GM11168 (cell line): ENCODE data around the gene SYNPO2L.
"Not testable (repeated sequence)": the region's sequence is repeated elsewhere in the genome, so short reads cannot be mapped to it uniquely, and the experiment has no call there.

ENCODE experiments used
- in situ Hi-C: fragments of 300-500 bp; cut with MboI; formaldehyde crosslinking; loops from one replicate; pipeline ENCODE4 v1.12.0; 2022; ENCODE audit warnings: low sequenced_read_pairs; ENCODE audit not compliant: unreplicated experiment

SYNPO2L gene

DNA sequence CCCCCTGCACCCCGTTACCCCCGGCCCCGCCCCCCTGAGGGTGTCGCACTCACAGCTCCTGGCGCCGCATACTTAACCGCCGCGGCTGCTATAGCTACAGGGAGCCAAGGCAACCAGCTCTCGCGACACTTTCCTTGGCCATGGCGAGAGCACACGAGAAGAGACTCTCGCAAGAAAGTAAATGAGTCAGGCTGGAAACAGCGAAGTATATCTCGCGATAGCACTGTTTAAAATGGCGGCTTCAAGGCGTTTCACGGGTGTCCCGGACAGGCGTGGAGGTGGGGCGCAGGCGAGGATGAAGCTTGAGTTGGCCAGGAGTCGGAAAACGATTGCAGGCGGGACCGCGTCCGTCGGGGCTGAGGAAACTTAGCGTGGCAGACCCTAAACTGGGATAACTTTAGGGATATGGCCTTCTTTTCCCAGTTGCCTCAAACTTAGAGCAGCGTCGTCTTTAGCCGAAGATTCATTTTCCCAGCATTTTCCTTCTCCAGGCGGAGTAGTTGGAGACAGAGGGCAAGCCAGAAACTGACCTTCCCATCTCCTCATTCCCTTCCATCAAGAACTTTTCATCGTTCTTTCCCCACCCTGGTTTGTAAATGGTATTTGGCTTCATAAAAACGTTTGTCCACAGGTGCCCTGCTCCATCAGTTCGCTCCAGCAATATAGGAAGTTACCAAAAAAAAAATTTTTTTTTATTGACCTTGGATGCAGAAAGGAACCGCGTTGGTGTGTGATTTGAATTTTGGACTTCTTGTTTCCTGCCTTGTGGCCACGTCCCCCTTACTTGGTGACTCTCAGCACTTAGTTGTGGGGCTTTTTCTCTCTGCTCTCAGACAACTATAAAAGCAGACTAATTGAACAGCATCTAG is 29.7 kb downstream of the SYNPO2L start:
- in situ Hi-C loops, result loop anchor here (25.0 kb wide), 1 partner anchor 364 kb away; the partner anchor contains the start of gene MRPS16

DNA sequence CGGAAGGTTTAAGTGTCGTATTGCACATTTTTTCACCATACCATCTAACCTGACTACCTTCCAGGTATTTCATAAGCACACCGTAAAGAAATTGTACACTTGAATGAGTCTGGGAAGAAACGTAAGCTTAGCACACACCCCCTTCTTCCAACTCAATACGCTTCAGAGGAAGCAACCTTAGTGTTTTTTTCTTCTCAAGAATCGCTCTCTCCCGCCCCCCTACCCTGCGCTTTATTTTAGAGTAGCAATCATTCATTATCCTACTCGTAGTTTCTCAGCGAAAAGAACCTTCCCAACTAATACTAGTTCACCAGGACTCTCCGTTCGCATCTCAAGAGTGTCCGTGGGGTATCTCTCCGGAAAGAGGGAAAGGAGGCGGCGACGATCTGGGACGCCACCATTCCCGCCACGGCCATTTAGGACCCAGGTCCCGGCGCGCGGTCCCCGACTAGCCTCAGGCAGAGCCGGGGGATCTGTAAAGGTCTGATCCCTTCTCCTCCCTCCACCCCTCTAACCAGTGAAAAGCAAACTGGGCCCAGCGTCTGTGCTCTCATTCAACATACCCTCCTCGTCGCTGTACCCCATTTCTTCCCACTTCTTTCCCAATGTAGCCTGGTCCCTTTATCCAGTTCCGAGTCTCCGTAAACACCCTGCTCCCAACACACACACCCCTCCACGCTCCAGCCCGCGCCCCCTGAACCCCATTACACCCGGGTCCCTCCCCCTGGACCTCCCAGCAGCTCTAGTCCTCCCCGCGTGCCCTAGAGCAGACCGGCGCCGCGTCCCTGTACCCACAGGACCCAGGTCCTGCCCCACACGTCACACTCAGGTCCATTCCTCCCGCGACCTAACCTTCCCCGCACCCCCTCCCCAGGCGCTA is 30.6 kb downstream of the SYNPO2L start:
- in situ Hi-C loops, result loop anchor here (25.0 kb wide), 1 partner anchor 363 kb away; the partner anchor contains the start of gene MRPS16

DNA sequence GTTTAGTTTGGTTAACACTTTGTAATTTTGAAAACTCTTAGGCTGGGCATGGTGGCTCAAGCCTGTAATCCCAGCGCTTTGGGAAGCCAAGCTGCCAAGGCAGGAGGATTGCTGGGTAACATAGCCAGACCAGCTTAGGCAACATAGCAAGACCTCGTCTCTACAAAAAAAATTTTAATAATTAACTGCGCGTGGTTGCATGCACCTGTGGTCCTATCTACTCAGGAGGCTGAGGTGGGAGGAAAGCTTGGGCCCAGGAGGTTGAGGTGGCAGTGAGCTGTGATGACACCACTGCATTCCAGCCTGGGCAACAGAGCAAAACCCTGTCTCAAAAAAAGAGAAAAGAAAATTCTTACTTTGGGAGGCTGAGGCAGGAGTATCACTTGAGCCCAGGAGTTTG is 32.8 kb downstream of the SYNPO2L start:
- in situ Hi-C loops, result no loop called here

DNA sequence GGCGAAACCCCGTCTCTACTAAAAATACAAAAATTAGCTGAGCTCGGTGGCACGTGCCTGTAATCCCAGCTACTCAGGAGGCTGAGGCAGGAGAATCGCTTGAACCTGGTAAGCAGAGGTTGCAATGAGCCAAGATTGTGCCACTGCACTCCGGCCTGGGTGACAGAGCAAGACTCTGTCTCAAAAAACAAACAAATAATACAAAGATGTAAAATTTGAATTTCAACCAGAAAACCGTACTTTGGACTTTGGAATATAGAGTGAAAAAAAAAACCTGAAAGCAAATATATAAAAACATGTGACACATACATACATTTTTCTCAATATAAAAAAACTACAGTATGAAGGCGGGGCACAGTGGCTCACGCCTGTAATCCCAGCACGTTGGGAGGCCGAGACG is 34.9 kb downstream of the SYNPO2L start:
- in situ Hi-C loops, result not testable (repeated sequence)

DNA sequence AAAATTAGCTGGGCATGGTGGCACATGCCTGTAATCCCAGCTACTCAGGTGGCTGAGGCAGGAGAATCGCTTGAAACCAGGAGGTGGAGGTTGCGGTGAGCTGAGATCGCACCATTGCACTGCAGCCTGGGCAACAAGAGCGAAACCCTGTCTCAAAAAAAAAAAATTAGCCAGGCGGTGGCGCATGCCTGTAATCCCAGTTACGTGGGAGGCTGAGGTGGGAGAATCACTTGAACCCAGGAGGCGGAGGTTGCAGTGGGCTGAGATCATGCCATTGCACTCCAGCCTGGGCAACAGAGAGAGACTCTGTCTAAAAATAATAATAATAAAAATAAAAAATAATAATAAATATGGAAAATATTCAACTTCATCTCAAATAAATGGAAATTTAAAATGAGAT is 38.7 kb downstream of the SYNPO2L start:
- in situ Hi-C loops, result not testable (repeated sequence)

DNA sequence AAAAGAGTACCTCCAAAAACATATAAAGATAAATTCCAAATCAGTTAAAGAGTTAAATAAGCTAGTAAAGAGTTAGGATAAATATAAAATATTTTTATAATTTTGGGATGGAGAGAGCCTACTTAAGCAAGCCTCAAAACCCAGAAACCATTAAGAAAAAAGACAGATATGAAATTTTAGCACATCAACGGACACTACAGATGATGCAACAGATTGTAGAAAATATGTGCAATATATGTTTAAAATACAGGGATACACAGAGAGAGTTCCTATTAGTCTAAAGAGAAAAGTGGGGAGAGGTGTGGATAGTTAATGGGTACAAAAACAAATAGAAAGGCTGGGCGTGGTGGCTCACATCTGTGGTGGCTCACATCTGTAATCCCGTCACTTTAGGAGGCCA is 41.1 kb downstream of the SYNPO2L start:
- in situ Hi-C loops, result no loop called here

DNA sequence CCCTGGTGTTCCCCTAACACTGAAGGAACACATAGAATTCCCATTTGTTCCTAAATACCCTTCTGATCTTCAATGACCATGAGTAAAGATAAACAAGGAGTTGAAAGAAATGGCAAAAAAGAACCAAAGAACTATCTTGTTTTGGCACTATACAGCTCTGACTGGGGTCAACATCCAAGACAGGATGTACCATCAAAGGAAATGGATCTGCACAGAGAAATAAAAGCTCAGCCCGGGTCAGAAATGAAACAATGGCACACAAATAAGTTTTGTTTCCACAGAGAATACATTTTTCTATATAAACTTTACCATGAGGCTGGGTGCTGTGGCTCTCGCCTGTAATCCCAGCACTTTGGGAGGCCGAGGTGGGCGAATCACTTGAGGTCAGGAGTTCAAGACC is 46.7 kb downstream of the SYNPO2L start:
- in situ Hi-C loops, result no loop called here

DNA sequence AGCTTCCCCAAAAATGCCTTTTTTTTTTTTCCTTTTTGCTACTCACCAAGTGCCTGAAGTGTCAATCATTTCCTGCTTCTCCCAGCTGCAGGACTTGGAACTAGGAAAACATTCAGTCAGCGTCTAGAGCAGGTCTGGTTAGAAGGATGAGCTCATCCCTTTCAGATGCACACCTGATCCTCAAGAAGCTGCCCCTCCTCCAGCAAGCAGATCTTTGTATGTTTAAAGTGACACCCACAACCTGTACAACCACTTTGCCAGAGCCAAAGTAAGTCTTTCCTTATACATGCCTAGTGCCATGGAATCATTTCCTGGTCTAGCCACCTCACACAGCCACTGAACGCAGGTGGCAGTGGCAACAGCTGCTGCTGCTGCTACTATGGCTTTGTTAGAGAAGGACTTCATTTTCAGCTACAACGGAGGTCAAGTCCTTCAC is 54.3 kb downstream of the SYNPO2L start:
- in situ Hi-C loops, result no loop called here

DNA sequence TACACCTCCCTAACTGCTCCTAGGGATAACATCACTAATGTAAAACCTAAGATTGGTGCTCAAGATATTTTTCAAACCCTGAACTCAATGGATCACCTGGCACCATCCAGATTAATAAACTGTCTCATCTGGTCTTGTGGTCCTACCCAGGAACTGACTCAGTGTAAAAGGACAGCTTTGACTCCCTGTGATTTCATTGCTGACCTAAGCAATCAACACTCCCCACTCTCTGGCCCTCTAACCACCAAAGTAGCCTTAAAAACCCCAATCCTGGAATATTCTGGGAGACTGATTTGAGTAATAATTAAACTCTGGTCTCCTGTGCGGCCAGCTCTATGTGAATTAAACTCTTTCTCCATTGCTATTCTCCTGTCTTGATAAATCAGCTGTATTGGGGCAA is 58.5 kb downstream of the SYNPO2L start:
- in situ Hi-C loops, result no loop called here
